NB4 (cell line): Measurements from ENCODE around the gene STIM1.

Source experiments
- MYC ChIP-seq: IDR thresholded peaks from 2 replicates; pipeline ENCODE4 v1.6.1; 2011; ENCODE audit warnings: low read depth, low read length
- POLR2A ChIP-seq: IDR thresholded peaks from 2 replicates; pipeline ENCODE4 v1.6.1; 2011; ENCODE audit warnings: mild to moderate bottlenecking; ENCODE audit not compliant: insufficient read length; ENCODE audit errors: extremely low read depth
- TF ChIP-seq, protein P1 (sequence below): IDR thresholded peaks from 2 replicates; pipeline ENCODE4 v1.6.1; 2011; ENCODE audit warnings: low read depth, low read length
- TF ChIP-seq, protein P2 (sequence below): IDR thresholded peaks from one replicate; pipeline ENCODE4 v1.5.1; 2012; ENCODE audit warnings: low read depth, low read length

DNA sequence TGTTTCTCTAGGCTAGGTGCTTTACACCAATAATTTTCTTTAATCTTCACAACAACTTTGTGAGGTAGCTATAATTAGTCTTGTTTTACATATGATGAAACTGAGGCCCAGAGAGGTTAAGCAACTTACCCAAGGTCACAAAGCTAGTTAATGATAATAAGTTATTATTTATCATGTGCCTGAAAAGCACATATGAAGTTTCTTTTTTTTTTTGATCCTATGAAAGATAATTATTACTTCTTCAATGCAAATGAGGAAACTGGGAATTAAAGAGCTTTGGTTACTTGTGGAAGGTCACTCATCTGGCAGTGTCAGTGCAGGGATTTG, 22.8 kb downstream of the STIM1 start:
- TF ChIP-seq, protein P1, sequence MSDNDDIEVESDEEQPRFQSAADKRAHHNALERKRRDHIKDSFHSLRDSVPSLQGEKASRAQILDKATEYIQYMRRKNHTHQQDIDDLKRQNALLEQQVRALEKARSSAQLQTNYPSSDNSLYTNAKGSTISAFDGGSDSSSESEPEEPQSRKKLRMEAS = no peak
- TF ChIP-seq, protein P2, sequence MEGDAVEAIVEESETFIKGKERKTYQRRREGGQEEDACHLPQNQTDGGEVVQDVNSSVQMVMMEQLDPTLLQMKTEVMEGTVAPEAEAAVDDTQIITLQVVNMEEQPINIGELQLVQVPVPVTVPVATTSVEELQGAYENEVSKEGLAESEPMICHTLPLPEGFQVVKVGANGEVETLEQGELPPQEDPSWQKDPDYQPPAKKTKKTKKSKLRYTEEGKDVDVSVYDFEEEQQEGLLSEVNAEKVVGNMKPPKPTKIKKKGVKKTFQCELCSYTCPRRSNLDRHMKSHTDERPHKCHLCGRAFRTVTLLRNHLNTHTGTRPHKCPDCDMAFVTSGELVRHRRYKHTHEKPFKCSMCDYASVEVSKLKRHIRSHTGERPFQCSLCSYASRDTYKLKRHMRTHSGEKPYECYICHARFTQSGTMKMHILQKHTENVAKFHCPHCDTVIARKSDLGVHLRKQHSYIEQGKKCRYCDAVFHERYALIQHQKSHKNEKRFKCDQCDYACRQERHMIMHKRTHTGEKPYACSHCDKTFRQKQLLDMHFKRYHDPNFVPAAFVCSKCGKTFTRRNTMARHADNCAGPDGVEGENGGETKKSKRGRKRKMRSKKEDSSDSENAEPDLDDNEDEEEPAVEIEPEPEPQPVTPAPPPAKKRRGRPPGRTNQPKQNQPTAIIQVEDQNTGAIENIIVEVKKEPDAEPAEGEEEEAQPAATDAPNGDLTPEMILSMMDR = no peak
- TF ChIP-seq POLR2A = no peak
- no peak for TF ChIP-seq MYC
